HCT116 (cell line): ENCODE results near the gene TMA16. TPM values are rescaled to one million over a fixed set of nuclear protein-coding genes. Genes with fewer than 3 reads are reported as not detected.

Source experiments
- ATAC-seq: fragments of 200-7000 bp; cut with Tn5 transposase; 2 replicates; pipeline ENCODE4 v1.9.1; 2020; ENCODE audit warnings: mild to moderate bottlenecking, moderate library complexity
- BruUV-seq: library from RNA; stranded (reverse); fragments of 400-500 nt; replicated peaks from 2 replicates; lab custom pipeline; 2021; lab: Mats Ljungman, UMichigan
- CTCF ChIA-PET: fragments of 300-600 bp; sonication (Branson Sonifier 250); formaldehyde crosslinking; loops from one replicate; lab custom pipeline; 2021; ENCODE audit warnings: antibody characterized with exemption; lab: Charles Lee
- POLR2A ChIA-PET: fragments of 300-600, 350-600 bp; sonication (Branson Sonifier 250); formaldehyde crosslinking; loops from one replicate; lab custom pipeline; 2021; ENCODE audit warnings: antibody characterized with exemption; lab: Charles Lee
- RAD21 ChIA-PET, 2 experiments: fragments of 300-600 bp; sonication (Branson Sonifier 250); formaldehyde crosslinking; loops; one replicate each; lab custom pipeline; 2023; ENCODE audit warnings: low total read pairs in 2 of 2; ENCODE audit not compliant: uncharacterized antibody in 2 of 2, unreplicated experiment in 2 of 2, low non-redundant PET in 1 of 2; lab: Charles Lee
- DNase-seq: peaks from one replicate; pipeline ENCODE4 v3.0.0-alpha.2; 2010; ENCODE audit warnings: low read depth, low spot score
- H2AFZ ChIP-seq: fragments of 200-600 bp; shearing (Covaris generic), sonication (generic); 2 replicates; pipeline ENCODE4 v1.6.1; 2017; ENCODE audit warnings: low read depth, mixed run types, mixed read lengths, antibody characterized with exemption, low read length; ENCODE audit not compliant: poor library complexity, severe bottlenecking
- H3K27ac ChIP-seq: 2 replicates; pipeline ENCODE4 v1.5.1; 2012; ENCODE audit warnings: low read depth, low read length
- H3K27me3 ChIP-seq: fragments of 200-600 bp; sonication (generic); 2 replicates; pipeline ENCODE4 v1.6.1; 2016; ENCODE audit warnings: mixed run types, low read length, mixed read lengths; ENCODE audit not compliant: insufficient read depth
- H3K36me3 ChIP-seq, 2 experiments: fragments of 200-500 bp in 1 of 2; fragments of 200-600 bp in 1 of 2; sonication (Bioruptor generic) in 1 of 2; sonication (generic) in 1 of 2; 2 replicates each; pipeline versions ENCODE4 v1.5.1 to v1.6.1; 2014 to 2016; ENCODE audit warnings: low read length in 2 of 2, inconsistent platforms in 1 of 2, mixed read lengths in 1 of 2, mixed run types in 1 of 2; ENCODE audit not compliant: insufficient read depth in 2 of 2, control insufficient read depth in 1 of 2
- H3K4me1 ChIP-seq, 2 experiments: fragments of 200-600 bp in 1 of 2; sonication (generic) in 1 of 2; 2 replicates each; pipeline versions ENCODE4 v1.5.1 to v1.6.1; 2012 to 2017; ENCODE audit warnings: low read length in 2 of 2, inconsistent platforms in 1 of 2, mild to moderate bottlenecking in 1 of 2, mixed read lengths in 1 of 2, mixed run types in 1 of 2, moderate library complexity in 1 of 2; ENCODE audit not compliant: insufficient read depth in 2 of 2, control insufficient read depth in 1 of 2
- H3K4me2 ChIP-seq: fragments of 200-600 bp; sonication (generic); 2 replicates; pipeline ENCODE4 v1.6.1; 2017; ENCODE audit warnings: mixed run types, low read length, mixed read lengths
- H3K4me3 ChIP-seq, 2 experiments: fragments of 200-600 bp in 1 of 2; sonication (generic) in 1 of 2; replicated peaks in 1 of 2; 2 replicates each; pipeline ENCODE4 v1.5.1; 2011 to 2016; ENCODE audit warnings: low read length in 2 of 2, control low read depth in 1 of 2, low read depth in 1 of 2, mild to moderate bottlenecking in 1 of 2, mixed read lengths in 1 of 2, mixed run types in 1 of 2
- H3K79me2 ChIP-seq: fragments of 200-600 bp; sonication (generic); 2 replicates; pipeline ENCODE4 v1.6.1; 2017; ENCODE audit warnings: mild to moderate bottlenecking, mixed run types, low read length, moderate library complexity, mixed read lengths; ENCODE audit not compliant: insufficient read depth
- H3K9ac ChIP-seq: fragments of 200-600 bp; sonication (generic); 2 replicates; pipeline ENCODE4 v1.6.1; 2016; ENCODE audit warnings: low read length, mixed read lengths
- H3K9me2 ChIP-seq: fragments of 200-600 bp; sonication (generic), shearing (Covaris generic); 2 replicates; pipeline ENCODE4 v1.6.1; 2017; ENCODE audit warnings: mixed run types, mild to moderate bottlenecking, moderate library complexity; ENCODE audit not compliant: insufficient read depth
- H3K9me3 ChIP-seq, 2 experiments: fragments of 200-500 bp in 1 of 2; fragments of 200-600 bp in 1 of 2; sonication (Bioruptor generic) in 1 of 2; sonication (generic) in 1 of 2; 2 replicates each; pipeline ENCODE4 v1.6.1; 2014 to 2017; ENCODE audit warnings: low read length in 2 of 2, mixed read lengths in 2 of 2, inconsistent platforms in 1 of 2, low read depth in 1 of 2, mild to moderate bottlenecking in 1 of 2, mixed run types in 1 of 2, moderate library complexity in 1 of 2; ENCODE audit not compliant: control insufficient read depth in 1 of 2, insufficient read depth in 1 of 2
- H4K20me1 ChIP-seq: fragments of 200-600 bp; sonication (generic), shearing (Covaris generic); 2 replicates; pipeline ENCODE4 v1.6.1; 2017; ENCODE audit warnings: mixed run types, mild to moderate bottlenecking, moderate library complexity; ENCODE audit not compliant: insufficient read depth
- CEBPB ChIP-seq: IDR thresholded peaks from 2 replicates; pipeline ENCODE4 v1.6.1; 2012; ENCODE audit warnings: low read depth
- EGR1 ChIP-seq: IDR thresholded peaks from 2 replicates; pipeline ENCODE4 v1.6.1; 2012; ENCODE audit warnings: low read depth
- ELF1 ChIP-seq: IDR thresholded peaks from 2 replicates; pipeline ENCODE4 v1.6.1; 2012; ENCODE audit warnings: low read depth, borderline replicate concordance
- EZH2phosphoT487 ChIP-seq: fragments of 200-600 bp; IDR thresholded peaks from 2 replicates; pipeline ENCODE4 v1.6.1; 2018; ENCODE audit warnings: antibody characterized with exemption, borderline replicate concordance
- FOSL1 ChIP-seq: IDR thresholded peaks from 2 replicates; pipeline ENCODE4 v1.6.1; 2012; ENCODE audit warnings: low read depth
- JUND ChIP-seq: IDR thresholded peaks from 2 replicates; pipeline ENCODE4 v1.6.1; 2012
- SIN3A ChIP-seq: IDR thresholded peaks from 2 replicates; pipeline ENCODE4 v1.6.1; 2012; ENCODE audit warnings: low read depth
- SRF ChIP-seq: IDR thresholded peaks from 2 replicates; pipeline ENCODE4 v1.6.1; 2012; ENCODE audit warnings: low read depth
- ZFX ChIP-seq: fragments of 450-650 bp; IDR thresholded peaks from 2 replicates; pipeline ENCODE4 v1.6.1; 2017
- ZNF274 ChIP-seq: fragments of 200-500 bp; sonication (Bioruptor generic); IDR thresholded peaks from 2 replicates; pipeline ENCODE4 v1.6.1; 2014; ENCODE audit warnings: mild to moderate bottlenecking, low read depth, low read length, inconsistent platforms
- intact Hi-C: fragments of 100-400 bp; cut with micrococcal nuclease; formaldehyde crosslinking; loops from 2 replicates; pipeline ENCODE4 v1.10.0; 2022
- total RNA-seq: library from RNA; stranded (reverse); gene quantifications from one replicate; pipeline ENCODE4 v1.2.1, GENCODE V29; 2021; ENCODE audit not compliant: unreplicated experiment
- TF ChIP-seq, protein P1 (sequence below): IDR thresholded peaks from 2 replicates; pipeline ENCODE4 v1.6.1; 2012
- TF ChIP-seq, protein P2 (sequence below): IDR thresholded peaks from 2 replicates; pipeline ENCODE4 v1.6.1; 2012; ENCODE audit warnings: low read depth
- TF ChIP-seq, protein P3 (sequence below): IDR thresholded peaks from 2 replicates; pipeline ENCODE4 v1.6.1; 2011; ENCODE audit warnings: mild to moderate bottlenecking, low read length, moderate library complexity; ENCODE audit not compliant: insufficient replicate concordance; ENCODE audit errors: extremely low read depth
- TF ChIP-seq, protein P4 (sequence below): IDR thresholded peaks from 2 replicates; pipeline ENCODE4 v1.6.1; 2012

The TMA16 gene
- total RNA-seq, 1 experiment from 2014 or later, result 52.7 TPM

DNA sequence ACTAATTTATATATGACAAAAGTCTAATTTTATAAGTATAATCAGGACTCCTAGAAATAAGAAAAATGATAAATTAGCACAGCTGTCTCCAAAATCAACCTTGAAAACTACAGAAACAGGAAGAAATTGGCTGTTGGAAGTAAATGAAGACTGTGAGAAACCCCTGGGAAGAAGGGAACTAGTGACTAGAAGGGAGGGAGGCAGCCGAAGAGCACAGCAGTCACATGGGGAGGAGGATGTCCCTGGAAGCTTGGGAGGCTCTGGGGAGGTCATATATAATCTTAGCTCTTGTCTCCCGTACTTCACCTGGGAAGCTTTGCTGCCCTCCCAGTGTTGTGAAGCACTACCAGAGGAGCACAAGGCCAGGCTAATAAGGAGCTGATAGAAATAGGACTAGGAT lies 8.9 kb upstream of the TMA16 start:
- no peaks in the 10 kb centered on the region for H3K36me3 ChIP-seq
- H3K4me3 ChIP-seq, result no peak overlapping the region
- RAD21 ChIA-PET, result no interaction called here
- BruUV-seq, result no TSS peak
- H3K4me2 ChIP-seq, result no peak overlapping the region
- intact Hi-C loops, result loop anchor here (2.0 to 10.0 kb wide), 3 partner anchors 199 to 1259 kb away; no protein-coding TSS in a partner anchor
- CTCF ChIA-PET, result interaction anchor here (1.0 kb wide), 2 partner anchors 9 to 65 kb away, joined by 4 read pairs; partner anchors contain the start of gene TMA16
- no peak for TF ChIP-seq ELF1
- TF ChIP-seq ZFX, result no peak
- TF ChIP-seq EZH2phosphoT487, result no peak
- TF ChIP-seq CEBPB, result no peak
- no peak for TF ChIP-seq JUND
- TF ChIP-seq FOSL1, result no peak
- TF ChIP-seq, protein P1, sequence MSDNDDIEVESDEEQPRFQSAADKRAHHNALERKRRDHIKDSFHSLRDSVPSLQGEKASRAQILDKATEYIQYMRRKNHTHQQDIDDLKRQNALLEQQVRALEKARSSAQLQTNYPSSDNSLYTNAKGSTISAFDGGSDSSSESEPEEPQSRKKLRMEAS, result no peak
- TF ChIP-seq, protein P2, sequence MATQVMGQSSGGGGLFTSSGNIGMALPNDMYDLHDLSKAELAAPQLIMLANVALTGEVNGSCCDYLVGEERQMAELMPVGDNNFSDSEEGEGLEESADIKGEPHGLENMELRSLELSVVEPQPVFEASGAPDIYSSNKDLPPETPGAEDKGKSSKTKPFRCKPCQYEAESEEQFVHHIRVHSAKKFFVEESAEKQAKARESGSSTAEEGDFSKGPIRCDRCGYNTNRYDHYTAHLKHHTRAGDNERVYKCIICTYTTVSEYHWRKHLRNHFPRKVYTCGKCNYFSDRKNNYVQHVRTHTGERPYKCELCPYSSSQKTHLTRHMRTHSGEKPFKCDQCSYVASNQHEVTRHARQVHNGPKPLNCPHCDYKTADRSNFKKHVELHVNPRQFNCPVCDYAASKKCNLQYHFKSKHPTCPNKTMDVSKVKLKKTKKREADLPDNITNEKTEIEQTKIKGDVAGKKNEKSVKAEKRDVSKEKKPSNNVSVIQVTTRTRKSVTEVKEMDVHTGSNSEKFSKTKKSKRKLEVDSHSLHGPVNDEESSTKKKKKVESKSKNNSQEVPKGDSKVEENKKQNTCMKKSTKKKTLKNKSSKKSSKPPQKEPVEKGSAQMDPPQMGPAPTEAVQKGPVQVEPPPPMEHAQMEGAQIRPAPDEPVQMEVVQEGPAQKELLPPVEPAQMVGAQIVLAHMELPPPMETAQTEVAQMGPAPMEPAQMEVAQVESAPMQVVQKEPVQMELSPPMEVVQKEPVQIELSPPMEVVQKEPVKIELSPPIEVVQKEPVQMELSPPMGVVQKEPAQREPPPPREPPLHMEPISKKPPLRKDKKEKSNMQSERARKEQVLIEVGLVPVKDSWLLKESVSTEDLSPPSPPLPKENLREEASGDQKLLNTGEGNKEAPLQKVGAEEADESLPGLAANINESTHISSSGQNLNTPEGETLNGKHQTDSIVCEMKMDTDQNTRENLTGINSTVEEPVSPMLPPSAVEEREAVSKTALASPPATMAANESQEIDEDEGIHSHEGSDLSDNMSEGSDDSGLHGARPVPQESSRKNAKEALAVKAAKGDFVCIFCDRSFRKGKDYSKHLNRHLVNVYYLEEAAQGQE, result no peak
- no peak for TF ChIP-seq SRF
- TF ChIP-seq, protein P3, sequence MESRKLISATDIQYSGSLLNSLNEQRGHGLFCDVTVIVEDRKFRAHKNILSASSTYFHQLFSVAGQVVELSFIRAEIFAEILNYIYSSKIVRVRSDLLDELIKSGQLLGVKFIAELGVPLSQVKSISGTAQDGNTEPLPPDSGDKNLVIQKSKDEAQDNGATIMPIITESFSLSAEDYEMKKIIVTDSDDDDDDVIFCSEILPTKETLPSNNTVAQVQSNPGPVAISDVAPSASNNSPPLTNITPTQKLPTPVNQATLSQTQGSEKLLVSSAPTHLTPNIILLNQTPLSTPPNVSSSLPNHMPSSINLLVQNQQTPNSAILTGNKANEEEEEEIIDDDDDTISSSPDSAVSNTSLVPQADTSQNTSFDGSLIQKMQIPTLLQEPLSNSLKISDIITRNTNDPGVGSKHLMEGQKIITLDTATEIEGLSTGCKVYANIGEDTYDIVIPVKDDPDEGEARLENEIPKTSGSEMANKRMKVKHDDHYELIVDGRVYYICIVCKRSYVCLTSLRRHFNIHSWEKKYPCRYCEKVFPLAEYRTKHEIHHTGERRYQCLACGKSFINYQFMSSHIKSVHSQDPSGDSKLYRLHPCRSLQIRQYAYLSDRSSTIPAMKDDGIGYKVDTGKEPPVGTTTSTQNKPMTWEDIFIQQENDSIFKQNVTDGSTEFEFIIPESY, result no peak
- no peak for TF ChIP-seq SIN3A
- TF ChIP-seq, protein P4, sequence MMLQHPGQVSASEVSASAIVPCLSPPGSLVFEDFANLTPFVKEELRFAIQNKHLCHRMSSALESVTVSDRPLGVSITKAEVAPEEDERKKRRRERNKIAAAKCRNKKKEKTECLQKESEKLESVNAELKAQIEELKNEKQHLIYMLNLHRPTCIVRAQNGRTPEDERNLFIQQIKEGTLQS, result no peak
- TF ChIP-seq ZNF274, result no peak
- no peak for TF ChIP-seq EGR1
- TF ChIP-seq, all 23 proteins: peak for 0
- DNase-seq (no peak), ATAC-seq (no peak)
- POLR2A ChIA-PET, result interaction anchor here (1.5 kb wide), 1 partner anchor 9 kb away, joined by 7 read pairs; the partner anchor contains the start of gene TMA16
- H3K4me1 ChIP-seq, result no peaks in the 10 kb centered on the region
- H3K27me3 ChIP-seq, result no peaks in the 10 kb centered on the region
- H2AFZ ChIP-seq, result no peak overlapping the region
- H3K9ac ChIP-seq, result no peak overlapping the region
- H3K79me2 ChIP-seq, result no peaks in the 10 kb centered on the region
- H3K9me3 ChIP-seq, result no peaks in the 10 kb centered on the region
- H4K20me1 ChIP-seq, result no peaks in the 10 kb centered on the region
- H3K27ac ChIP-seq, result no peak overlapping the region
- H3K9me2 ChIP-seq, result no peaks in the 10 kb centered on the region
